HepG2 (cell line): ENCODE data around the gene MPST. TPM values are rescaled to one million over a fixed set of nuclear protein-coding genes. Genes with fewer than 3 reads are reported as not detected.

ENCODE experiments used
- DDIT3 ChIP-seq: sonication (generic); formaldehyde crosslinking; IDR thresholded peaks from 2 replicates; pipeline ENCODE4 v1.4.0; 2020; ENCODE audit warnings: mild to moderate bottlenecking, missing genetic modification reagents
- ETV6 ChIP-seq: sonication (generic); formaldehyde crosslinking; conservative IDR thresholded peaks from 2 replicates; pipeline ENCODE4 v1.4.0; 2020; ENCODE audit warnings: missing genetic modification reagents
- GPBP1L1 ChIP-seq: sonication (generic); formaldehyde crosslinking; IDR thresholded peaks from 2 replicates; pipeline ENCODE4 v1.5.0; 2020; ENCODE audit warnings: mild to moderate bottlenecking, missing genetic modification reagents
- HMGXB4 ChIP-seq, 2 experiments: sonication (generic) in 1 of 2; formaldehyde crosslinking in 1 of 2; IDR thresholded peaks; 2 replicates each; pipeline versions ENCODE4 v1.4.0 to v1.6.1; 2018 to 2020; ENCODE audit warnings: missing genetic modification reagents in 2 of 2, borderline replicate concordance in 1 of 2, low read depth in 1 of 2, mild to moderate bottlenecking in 1 of 2, missing biosample characterization in 1 of 2
- HOXA9 ChIP-seq: sonication (generic); formaldehyde crosslinking; IDR thresholded peaks from 2 replicates; pipeline ENCODE4 v1.8.1; 2022; ENCODE audit warnings: missing genetic modification reagents, mild to moderate bottlenecking, moderate library complexity, borderline replicate concordance
- JUNB ChIP-seq: sonication (generic); formaldehyde crosslinking; IDR thresholded peaks from 2 replicates; pipeline ENCODE4 v1.8.0; 2022; ENCODE audit warnings: missing genetic modification reagents, mild to moderate bottlenecking, borderline replicate concordance
- KLF9 ChIP-seq: IDR thresholded peaks from 2 replicates; pipeline ENCODE4 v1.6.1; 2016; ENCODE audit warnings: low read depth
- PREB ChIP-seq: sonication (generic); formaldehyde crosslinking; IDR thresholded peaks from 2 replicates; pipeline ENCODE4 v1.4.0; 2020; ENCODE audit warnings: missing genetic modification reagents
- RFXAP ChIP-seq: sonication (generic); formaldehyde crosslinking; IDR thresholded peaks from 2 replicates; pipeline ENCODE4 v1.4.0; 2020; ENCODE audit warnings: missing genetic modification reagents, borderline replicate concordance
- SP4 ChIP-seq: sonication (generic); formaldehyde crosslinking; IDR thresholded peaks from 2 replicates; pipeline ENCODE4 v1.8.1; 2023; ENCODE audit warnings: mild to moderate bottlenecking, missing genetic modification reagents
- SUZ12 ChIP-seq: fragments of 150-350 bp; IDR thresholded peaks from 2 replicates; pipeline ENCODE4 v1.6.1; 2014; ENCODE audit warnings: low read depth, low read length
- TEF ChIP-seq: sonication (generic); formaldehyde crosslinking; IDR thresholded peaks from 2 replicates; pipeline ENCODE4 v1.5.0; 2020; ENCODE audit warnings: missing genetic modification reagents
- ZNF143 ChIP-seq: sonication (generic); formaldehyde crosslinking; IDR thresholded peaks from 2 replicates; pipeline ENCODE4 v1.4.0; 2020; ENCODE audit warnings: missing genetic modification reagents
- ZNF20 ChIP-seq: sonication (generic); formaldehyde crosslinking; IDR thresholded peaks from 2 replicates; pipeline ENCODE4 v1.4.0; 2020; ENCODE audit warnings: mild to moderate bottlenecking, moderate library complexity, missing genetic modification reagents
- ZNF329 ChIP-seq: sonication (generic); formaldehyde crosslinking; IDR thresholded peaks from 2 replicates; pipeline ENCODE4 v1.9.0; 2021; ENCODE audit warnings: low read depth, mild to moderate bottlenecking, missing genetic modification reagents
- ZNF335 ChIP-seq: sonication (generic); formaldehyde crosslinking; IDR thresholded peaks from 2 replicates; pipeline ENCODE4 v1.4.0; 2020; ENCODE audit warnings: missing genetic modification reagents
- ZNF446 ChIP-seq: sonication (generic); formaldehyde crosslinking; IDR thresholded peaks from 2 replicates; pipeline ENCODE4 v1.5.0; 2020; ENCODE audit warnings: mild to moderate bottlenecking, missing genetic modification reagents
- ZNF550 ChIP-seq: sonication (generic); formaldehyde crosslinking; IDR thresholded peaks from 2 replicates; pipeline ENCODE4 v1.4.0; 2020; ENCODE audit warnings: mild to moderate bottlenecking, missing genetic modification reagents, borderline replicate concordance
- ZNF552 ChIP-seq: sonication (generic); formaldehyde crosslinking; IDR thresholded peaks from 2 replicates; pipeline ENCODE4 v1.9.0; 2022; ENCODE audit warnings: missing genetic modification reagents, mild to moderate bottlenecking, borderline replicate concordance
- ZNF607 ChIP-seq: sonication (generic); formaldehyde crosslinking; IDR thresholded peaks from 2 replicates; pipeline ENCODE4 v1.5.1; 2020; ENCODE audit warnings: missing genetic modification reagents, mild to moderate bottlenecking, borderline replicate concordance
- ZNF781 ChIP-seq: sonication (generic); formaldehyde crosslinking; IDR thresholded peaks from 2 replicates; pipeline ENCODE4 v1.5.1; 2020; ENCODE audit warnings: borderline replicate concordance, mild to moderate bottlenecking, missing genetic modification reagents; ENCODE audit errors: not compliant biosample characterization
- ZNF792 ChIP-seq: IDR thresholded peaks from 2 replicates; pipeline ENCODE4 v1.6.1; 2016
- ZSCAN21 ChIP-seq: sonication (generic); formaldehyde crosslinking; IDR thresholded peaks from 2 replicates; pipeline ENCODE4 v1.8.0; 2022; ENCODE audit warnings: mild to moderate bottlenecking, missing genetic modification reagents, moderate library complexity, borderline replicate concordance
- polyA plus RNA-seq, 8 experiments: library from polyadenylated mRNA; depleted of rRNA in 3 of 8; stranded (reverse) in 7 of 8; unstranded in 1 of 8; fragments of >200 nt; fragmentation: Illumina TruSeq in 4 of 8; extraction: Trizol in 4 of 8; gene quantifications; 2 replicates each; pipeline versions ENCODE4 v1.2.1 to v1.2.3, GENCODE V29; 2011 to 2016; ENCODE audit warnings: low read depth in 4 of 8, missing spikeins in 1 of 8, mixed read lengths in 1 of 8; ENCODE audit not compliant: insufficient read depth in 1 of 8
- total RNA-seq, 5 experiments: library from RNA; depleted of rRNA; stranded (reverse); fragments of >200 nt; fragmentation: Illumina TruSeq; extraction: Trizol; gene quantifications; 2 replicates each; pipeline ENCODE4 v1.2.3, GENCODE V29; 2016; ENCODE audit warnings: low read depth in 1 of 5

MPST gene
- total and polyA plus RNA-seq, 2 of the 13 experiments (the other 11 are each of a cell fraction or from before 2014, with no cell fraction given): 133 to 141 TPM

GRCh38 chr22:37032535-37033460, 13.3 kb downstream of the MPST start (continued):
- no peak; the same call in 1 of the 2 replicates for TF ChIP-seq ZSCAN21 (CRISPR knock-in tag)
- TF ChIP-seq ZNF335 (CRISPR knock-in tag): 0 out of 2 replicates have a peak, but pooled peaks have one; percentile 65
- TF ChIP-seq HOXA9 (CRISPR knock-in tag): no peak
- peak; percentile 82; the same call in 1 of the 2 replicates for TF ChIP-seq DDIT3
- no peak for TF ChIP-seq ZNF550
- TF ChIP-seq ZNF143: no peak; the same call in 1 of the 2 replicates
- TF ChIP-seq TEF (CRISPR knock-in tag): no peak
- TF ChIP-seq ZNF781 (CRISPR knock-in tag): peak; percentile 94
- TF ChIP-seq SUZ12: no peak
- TF ChIP-seq HMGXB4 (CRISPR knock-in tag; IDR thresholded peaks at IDR 0.05; ENCODE audit: borderline replicate concordance in 1 of 2, low read depth in 1 of 2): peak in 1 of 2 experiments; percentile 51; a peak in 3 of 4 replicates
- no peak for TF ChIP-seq ZNF446 (CRISPR knock-in tag)
- TF ChIP-seq ZNF607 (CRISPR knock-in tag): peak; percentile 91; the same call in 1 of the 2 replicates
- TF ChIP-seq GPBP1L1 (CRISPR knock-in tag): no peak
- TF ChIP-seq SP4 (CRISPR knock-in tag): peak; percentile 79
- TF ChIP-seq JUNB (CRISPR knock-in tag): peak; percentile 67; the same call in 1 of the 2 replicates
- TF ChIP-seq KLF9 (CRISPR knock-in tag): no peak; the same call in 1 of the 2 replicates
- TF ChIP-seq ZNF552 (CRISPR knock-in tag): peak; percentile 58; the same call in 1 of the 2 replicates
- 0 out of 2 replicates have a peak, but pooled peaks have one; percentile 33 for TF ChIP-seq ZNF329 (CRISPR knock-in tag)
- TF ChIP-seq ZNF20 (CRISPR knock-in tag): no peak; the same call in 1 of the 2 replicates
- TF ChIP-seq ETV6: peak; percentile 93
- TF ChIP-seq PREB (CRISPR knock-in tag): no peak
- TF ChIP-seq RFXAP (CRISPR knock-in tag): peak; percentile 86
- TF ChIP-seq ZNF792 (CRISPR knock-in tag): peak; percentile 83; the same call in 1 of the 2 replicates
